Mucosa of rectum (tissue), 2 donors: ENCODE results near the gene TBATA.

ENCODE experiments used
- H3K27ac ChIP-seq, 2 donors: one replicate each; pipeline ENCODE4 v1.7.0; 2013; ENCODE audit warnings: inconsistent platforms in 2 of 2, low read depth in 2 of 2, low read length in 2 of 2
- H3K27me3 ChIP-seq, 2 donors: one replicate each; pipeline ENCODE4 v1.7.0; 2013; ENCODE audit warnings: low read length in 2 of 2; ENCODE audit not compliant: control insufficient read depth in 2 of 2, insufficient read depth in 2 of 2
- H3K36me3 ChIP-seq, 2 donors: one replicate each; pipeline ENCODE4 v1.7.0; 2013; ENCODE audit warnings: low read length in 2 of 2; ENCODE audit not compliant: control insufficient read depth in 2 of 2, insufficient read depth in 2 of 2
- H3K4me1 ChIP-seq, 2 donors: one replicate each; pipeline ENCODE4 v1.7.0; 2013; ENCODE audit warnings: low read length in 2 of 2, mild to moderate bottlenecking in 1 of 2; ENCODE audit not compliant: control insufficient read depth in 2 of 2, insufficient read depth in 2 of 2
- H3K4me3 ChIP-seq, 2 donors: one replicate each; pipeline ENCODE4 v1.7.0; 2013; ENCODE audit warnings: low read length in 2 of 2
- H3K9ac ChIP-seq, 2 donors: one replicate each; pipeline ENCODE4 v1.7.0; 2013; ENCODE audit warnings: low read length in 2 of 2, low read depth in 1 of 2, mild to moderate bottlenecking in 1 of 2
- H3K9me3 ChIP-seq, 2 donors: one replicate each; pipeline ENCODE4 v1.7.0; 2013; ENCODE audit warnings: low read length in 2 of 2; ENCODE audit not compliant: control insufficient read depth in 2 of 2
- donor health status: healthy.
- donor health status: Normal muscosa, but diverticular disease.

TBATA gene

DNA sequence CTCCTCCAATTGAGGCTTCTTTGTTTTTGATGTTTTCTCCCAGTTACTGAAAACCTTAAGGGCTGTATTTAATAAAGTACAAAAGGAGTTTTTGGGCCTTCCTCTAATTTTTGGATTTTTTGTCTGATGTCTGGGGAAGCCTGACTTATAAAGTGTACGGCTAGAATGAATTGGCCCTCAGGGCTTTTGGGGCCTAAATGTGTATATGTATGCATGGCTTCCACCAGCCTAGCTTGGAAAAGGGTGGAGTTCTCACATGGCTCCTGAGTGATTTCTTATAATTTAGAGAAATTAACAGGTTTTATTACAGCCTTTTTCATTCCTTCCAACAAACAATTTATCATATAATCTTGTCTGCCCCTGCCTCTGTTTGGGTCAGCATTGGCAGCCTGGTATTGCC lies 10.4 kb upstream of the TBATA start:
- Histone ChIP-seq H3K36me3 (no peaks in the 10 kb centered on the region), H3K4me1 (no peaks in the 10 kb centered on the region), H3K27me3 (no peaks in the 10 kb centered on the region), H3K27ac (no peak overlapping the region), H3K4me3 (no peak overlapping the region), H3K9me3 (no peaks in the 10 kb centered on the region), H3K9ac (no peak overlapping the region)

DNA sequence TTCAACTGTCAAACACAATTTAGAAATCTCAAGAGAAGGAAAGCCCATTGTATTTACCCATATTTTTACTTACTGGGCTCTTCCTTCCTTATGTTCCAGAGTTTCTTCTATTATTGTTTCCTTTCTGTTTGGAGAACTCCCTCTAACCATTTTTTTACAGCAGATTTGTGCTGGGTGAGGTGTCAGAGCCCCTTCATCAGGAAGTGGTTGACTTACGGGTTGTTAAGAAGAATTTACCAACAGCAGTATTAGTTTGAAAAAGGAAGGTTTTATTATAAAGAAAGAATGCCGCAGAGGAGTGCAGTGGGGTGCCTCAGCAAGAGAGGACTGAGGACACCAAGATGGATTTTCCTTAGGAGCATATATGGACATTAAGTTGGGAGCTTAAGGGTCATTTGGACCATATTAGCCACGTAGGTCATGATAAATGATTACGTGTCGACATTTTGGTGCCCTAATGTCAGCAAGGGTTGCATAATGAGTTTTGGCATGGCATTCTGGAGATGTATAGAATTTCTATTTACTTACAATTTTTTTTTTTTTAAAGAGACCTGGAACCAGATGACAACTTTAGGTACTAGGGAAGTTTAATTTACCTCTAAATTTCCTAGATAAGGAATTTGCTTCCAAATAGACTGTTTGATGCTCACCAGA lies 6.3 kb upstream of the TBATA start:
- Histone ChIP-seq H3K36me3 (no peaks in the 10 kb centered on the region), H3K27ac (no peak overlapping the region), H3K4me3 (no peak overlapping the region), H3K9ac (no peak overlapping the region), H3K4me1 (no peaks in the 10 kb centered on the region), H3K9me3 (no peaks in the 10 kb centered on the region), H3K27me3 (no peaks in the 10 kb centered on the region)

DNA sequence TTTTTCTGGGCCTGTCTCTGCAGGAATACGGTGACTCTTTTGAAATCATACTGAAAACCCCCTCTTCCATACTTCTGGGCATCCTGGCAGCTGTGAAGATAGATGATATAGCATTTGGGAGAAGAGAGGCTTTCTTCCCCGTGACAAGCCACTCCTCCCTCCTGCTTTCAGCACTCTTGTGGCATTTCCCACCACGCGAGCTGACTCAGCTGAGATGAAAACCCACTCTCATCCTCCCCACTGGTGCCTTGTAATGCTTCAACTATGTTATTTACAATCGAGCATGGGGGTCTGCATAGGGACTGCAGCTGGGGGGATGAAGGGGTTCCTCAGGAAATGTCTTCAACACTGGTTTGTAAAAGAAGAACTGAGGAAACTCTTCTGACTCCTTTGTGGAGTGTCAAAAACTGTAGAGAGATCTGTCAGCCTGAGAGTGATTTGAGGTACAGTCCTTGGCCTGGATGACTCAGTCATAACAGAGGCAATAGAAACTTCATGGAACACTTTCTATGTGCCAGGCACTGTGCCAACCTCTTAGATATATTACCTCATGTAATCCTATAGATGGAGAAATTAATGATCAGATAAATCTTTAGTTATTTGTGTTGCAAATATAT lies 1.7 kb upstream of the TBATA start:
- no peak overlapping the region for H3K27ac ChIP-seq
- H3K27me3 ChIP-seq = no peaks in the 10 kb centered on the region
- H3K36me3 ChIP-seq = no peaks in the 10 kb centered on the region

DNA sequence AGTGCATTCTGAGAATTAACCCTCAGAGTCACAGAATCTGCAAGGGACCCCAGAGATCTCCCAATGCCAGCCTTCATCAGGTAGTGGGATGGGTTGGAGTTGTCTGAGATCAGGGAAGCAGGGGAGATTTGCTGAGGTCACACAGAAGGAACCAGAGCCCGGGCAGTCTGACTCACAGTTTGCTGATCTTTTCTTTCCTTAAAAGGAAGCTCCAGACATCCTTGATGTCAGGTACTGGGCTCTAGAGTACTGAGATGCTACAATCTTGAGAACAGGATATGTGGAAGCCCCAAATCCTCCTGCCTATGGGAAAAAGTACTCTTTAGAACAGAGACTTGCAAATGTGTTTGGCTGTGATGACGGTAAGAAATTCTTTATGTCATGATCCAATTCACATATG lies 706 bp downstream of the TBATA start:
- no peak overlapping the region for H3K9ac ChIP-seq
- H3K36me3 ChIP-seq = no peaks in the 10 kb centered on the region
- no peak overlapping the region for H3K4me3 ChIP-seq
- peaks cover 4 to 6% of the 10 kb centered on the region in 2 donors for H3K4me1 ChIP-seq
- H3K27me3 ChIP-seq = no peaks in the 10 kb centered on the region
- no peaks in the 10 kb centered on the region for H3K9me3 ChIP-seq
- no peak overlapping the region for H3K27ac ChIP-seq

More for the DNA sequence above, 1.7 kb upstream of the TBATA start:
- H3K9me3 ChIP-seq = no peaks in the 10 kb centered on the region
- no peak overlapping the region for H3K4me3 ChIP-seq
- H3K9ac ChIP-seq = no peak overlapping the region
- no peaks in the 10 kb centered on the region for H3K4me1 ChIP-seq

DNA sequence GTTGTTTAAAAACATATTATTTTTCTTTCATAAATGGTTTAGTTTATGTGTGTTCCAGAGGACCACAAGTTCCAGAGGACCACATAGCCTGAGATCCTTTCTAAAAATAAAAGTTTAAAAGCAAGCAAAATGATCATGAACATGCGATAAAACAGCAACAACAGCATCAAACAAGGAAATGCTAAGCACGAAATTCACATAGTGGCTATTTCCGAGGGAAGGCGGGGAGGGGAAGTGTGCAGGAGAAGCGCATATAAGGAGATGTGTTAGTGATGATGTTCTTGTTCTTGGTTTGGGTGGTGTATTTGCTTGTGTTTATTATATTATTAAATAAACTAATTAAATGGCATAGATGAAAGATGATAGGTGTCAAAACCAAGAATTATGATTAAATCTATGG lies 1.2 kb downstream of the TBATA start:
- Histone ChIP-seq H3K27me3 (no peaks in the 10 kb centered on the region), H3K9me3 (no peaks in the 10 kb centered on the region), H3K36me3 (no peaks in the 10 kb centered on the region), H3K27ac (no peak overlapping the region), H3K4me1 (peaks cover 5 to 10% of the 10 kb centered on the region in 2 donors), H3K9ac (no peak overlapping the region), H3K4me3 (no peak overlapping the region)

DNA sequence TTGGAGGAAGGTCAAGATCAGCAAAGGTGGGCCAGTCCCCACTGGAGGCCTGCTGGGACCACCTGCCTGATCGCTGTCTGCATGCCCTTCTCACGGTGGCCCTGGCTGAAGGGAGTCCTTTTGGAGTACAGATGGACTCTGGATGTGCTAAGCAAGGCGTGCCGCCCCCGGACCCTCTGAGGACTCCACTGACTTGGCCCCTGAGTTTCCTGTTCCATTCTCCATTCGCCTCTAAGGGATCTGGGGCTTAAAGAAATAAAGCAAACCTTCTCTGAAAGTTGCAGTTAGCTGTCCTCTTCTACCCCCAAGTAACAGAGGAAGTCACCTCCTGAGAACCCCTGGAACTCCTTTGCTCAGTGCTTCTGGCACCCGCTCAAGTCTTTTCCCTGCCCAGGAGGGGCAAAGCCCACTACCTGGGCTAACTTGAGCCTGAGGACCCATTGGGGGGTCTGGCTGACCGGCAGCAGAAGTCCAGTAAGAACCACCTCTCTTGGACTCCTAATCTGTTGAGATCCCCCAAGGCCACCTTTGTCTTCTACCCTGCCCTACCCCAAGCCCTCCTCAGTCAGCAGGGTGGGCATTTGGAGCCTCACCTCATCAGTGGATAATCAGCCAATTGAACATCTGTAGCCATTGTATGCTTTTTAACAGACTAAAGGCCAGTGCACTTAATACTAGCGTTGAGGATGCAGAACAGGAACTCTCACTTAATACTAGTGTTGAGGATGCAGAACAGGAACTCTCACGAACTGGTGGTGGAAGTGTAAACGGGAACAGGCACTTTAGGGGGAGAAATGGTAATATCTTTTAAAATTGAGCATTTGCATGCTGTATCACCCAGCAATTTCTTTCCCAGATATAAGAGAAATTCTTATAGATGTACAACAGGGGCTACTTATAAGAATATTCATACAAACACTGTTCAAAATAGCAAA lies 2.2 kb downstream of the TBATA start:
- Histone ChIP-seq H3K9me3 (no peaks in the 10 kb centered on the region), H3K36me3 (no peaks in the 10 kb centered on the region), H3K4me1 (peaks cover 5 to 10% of the 10 kb centered on the region in 2 donors), H3K27me3 (no peaks in the 10 kb centered on the region), H3K9ac (no peak overlapping the region), H3K27ac (no peak overlapping the region), H3K4me3 (no peak overlapping the region)

DNA sequence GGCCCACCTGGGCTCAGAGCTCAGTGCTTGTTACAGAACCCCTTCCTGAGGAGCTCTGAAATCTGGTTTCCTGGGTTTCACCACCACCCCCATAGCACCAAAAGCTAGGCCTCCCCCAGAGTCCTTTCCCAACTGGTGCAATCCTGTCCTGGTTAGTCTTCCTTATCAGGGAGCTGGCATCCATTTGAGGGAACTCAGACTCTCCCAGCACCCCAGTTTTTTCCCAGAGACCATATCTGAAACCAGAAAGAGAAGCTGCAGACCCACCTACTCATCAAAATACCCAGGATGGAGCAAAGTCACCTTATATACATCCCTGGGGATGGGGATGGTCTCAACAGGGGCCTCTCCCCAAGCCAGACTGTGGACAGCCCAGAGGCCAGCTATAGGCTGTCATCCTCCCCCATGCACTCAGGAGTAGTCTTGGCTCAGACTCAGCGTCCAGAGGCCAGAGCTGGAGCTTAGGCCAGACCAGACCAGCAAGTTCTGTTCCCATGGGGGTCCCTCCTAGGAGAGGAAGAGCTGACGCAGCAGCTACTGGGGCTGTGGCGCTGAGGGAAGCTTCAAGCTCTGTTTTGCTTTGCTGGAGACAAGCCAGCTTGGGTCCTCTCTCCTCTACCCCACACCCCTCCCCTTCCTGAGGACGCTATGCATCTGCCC lies 3.0 kb downstream of the TBATA start:
- no peaks in the 10 kb centered on the region for H3K36me3 ChIP-seq
- H3K9ac ChIP-seq = no peak overlapping the region
- peaks cover 5 to 10% of the 10 kb centered on the region in 2 donors for H3K4me1 ChIP-seq
- no peaks in the 10 kb centered on the region for H3K27me3 ChIP-seq
- no peak overlapping the region for H3K4me3 ChIP-seq
- no peak overlapping the region for H3K27ac ChIP-seq
- H3K9me3 ChIP-seq = no peaks in the 10 kb centered on the region

DNA sequence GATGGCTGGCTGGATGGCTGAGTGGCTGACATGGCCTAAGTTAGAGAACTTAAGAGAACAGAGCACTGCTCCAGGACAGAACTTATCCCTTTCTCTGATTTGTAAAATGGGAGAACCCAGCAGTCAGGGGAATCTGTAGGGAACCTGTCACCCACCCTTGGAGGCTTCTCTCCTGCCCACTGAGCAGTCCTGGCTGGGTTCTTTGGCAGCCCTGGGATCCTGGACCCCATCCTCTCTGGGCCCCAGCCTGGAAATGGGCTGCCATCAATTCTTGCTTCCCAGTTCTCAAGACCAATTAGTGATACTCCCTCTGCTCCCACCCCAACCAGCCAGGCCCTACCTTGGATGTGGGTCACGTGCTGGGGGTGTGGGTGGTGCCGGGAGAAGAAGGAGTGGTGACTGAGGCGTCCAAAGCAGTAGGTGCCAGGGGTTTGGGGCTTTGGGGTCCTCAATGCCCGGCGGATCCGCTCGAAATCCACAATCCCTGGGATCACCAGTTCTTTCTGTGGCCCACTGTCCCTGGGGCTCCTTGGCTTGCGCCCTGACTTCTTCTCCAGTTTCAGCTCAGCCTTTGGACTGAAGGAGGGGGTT lies 3.6 kb downstream of the TBATA start:
- Histone ChIP-seq H3K27ac (no peak overlapping the region), H3K36me3 (no peaks in the 10 kb centered on the region), H3K27me3 (no peaks in the 10 kb centered on the region), H3K9ac (no peak overlapping the region), H3K4me3 (no peak overlapping the region), H3K4me1 (peaks cover 5 to 10% of the 10 kb centered on the region in 2 donors), H3K9me3 (no peaks in the 10 kb centered on the region)

DNA sequence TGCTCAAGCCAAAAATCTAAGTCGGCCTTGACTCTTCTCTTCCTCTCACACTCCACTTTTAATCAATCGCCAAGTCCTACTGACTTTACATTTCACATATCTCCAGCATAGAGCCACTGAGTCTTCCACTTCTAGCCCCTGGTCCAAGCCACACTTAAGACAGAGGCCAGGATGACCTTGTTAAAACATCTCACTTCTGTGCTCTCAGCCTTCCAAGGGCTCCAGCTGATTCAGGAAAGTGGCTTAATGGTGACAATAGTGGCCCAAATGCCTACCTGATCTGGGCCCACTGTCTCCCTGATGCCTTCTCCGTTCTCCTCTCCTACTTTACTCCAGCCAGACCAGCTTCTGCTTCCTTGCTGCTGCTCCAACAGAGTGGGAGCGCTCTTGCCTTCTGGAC lies 4.4 kb downstream of the TBATA start:
- no peak overlapping the region for H3K4me3 ChIP-seq
- no peaks in the 10 kb centered on the region for H3K9me3 ChIP-seq
- no peak overlapping the region for H3K27ac ChIP-seq
- H3K9ac ChIP-seq = no peak overlapping the region
- H3K36me3 ChIP-seq = no peaks in the 10 kb centered on the region
- H3K4me1 ChIP-seq = peaks cover 5 to 10% of the 10 kb centered on the region in 2 donors
- no peaks in the 10 kb centered on the region for H3K27me3 ChIP-seq
